ENCODE results near the gene DIS3L2.
"Not testable (repeated sequence)": the region's sequence is repeated elsewhere in the genome, so short reads cannot be mapped to it uniquely, and the experiment has no call there.

DIS3L2 gene

DNA sequence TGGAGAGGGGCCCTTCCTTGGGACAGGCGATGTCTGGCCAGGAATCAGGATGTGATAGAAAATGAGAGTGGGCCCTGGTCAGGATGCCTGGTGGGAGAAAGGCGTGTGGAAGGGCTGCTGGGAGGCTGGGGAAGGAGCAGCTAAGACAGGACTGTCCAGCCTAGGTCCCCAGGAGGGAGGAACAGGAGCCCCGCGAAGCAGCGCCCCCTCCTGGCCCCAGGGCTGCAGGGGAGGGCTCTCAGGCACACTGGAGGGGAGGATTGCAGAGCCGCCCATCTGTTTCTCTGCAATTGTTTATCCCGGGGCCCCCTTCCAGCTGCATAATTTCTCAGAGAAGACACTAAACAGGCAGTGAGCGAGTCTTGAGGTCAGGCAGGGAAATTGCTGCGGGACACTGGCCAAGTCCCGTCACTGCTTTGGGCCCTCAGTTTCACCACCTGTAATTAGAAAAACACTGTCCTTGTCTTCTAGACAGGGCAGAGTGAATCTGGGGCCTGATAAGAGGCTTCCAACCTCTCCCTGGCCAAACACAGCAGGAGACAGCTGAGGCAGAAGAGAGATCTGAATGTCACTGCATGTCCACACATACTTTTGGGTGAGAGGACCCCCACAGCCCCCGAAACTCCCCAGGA, 31.4 kb upstream of the DIS3L2 start:
- no peak for DNase-seq

GRCh38 chr2:231930593-231931281, 30.8 kb upstream of the DIS3L2 start:
- DNase-seq: no peak

- no peak for DNase-seq
These were observed 30.0 kb upstream of the DIS3L2 start for GRCh38 chr2:231931481-231931915.

GRCh38 chr2:231932711-231932970, 28.9 kb upstream of the DIS3L2 start:
- DNase-seq: no peak

DNA sequence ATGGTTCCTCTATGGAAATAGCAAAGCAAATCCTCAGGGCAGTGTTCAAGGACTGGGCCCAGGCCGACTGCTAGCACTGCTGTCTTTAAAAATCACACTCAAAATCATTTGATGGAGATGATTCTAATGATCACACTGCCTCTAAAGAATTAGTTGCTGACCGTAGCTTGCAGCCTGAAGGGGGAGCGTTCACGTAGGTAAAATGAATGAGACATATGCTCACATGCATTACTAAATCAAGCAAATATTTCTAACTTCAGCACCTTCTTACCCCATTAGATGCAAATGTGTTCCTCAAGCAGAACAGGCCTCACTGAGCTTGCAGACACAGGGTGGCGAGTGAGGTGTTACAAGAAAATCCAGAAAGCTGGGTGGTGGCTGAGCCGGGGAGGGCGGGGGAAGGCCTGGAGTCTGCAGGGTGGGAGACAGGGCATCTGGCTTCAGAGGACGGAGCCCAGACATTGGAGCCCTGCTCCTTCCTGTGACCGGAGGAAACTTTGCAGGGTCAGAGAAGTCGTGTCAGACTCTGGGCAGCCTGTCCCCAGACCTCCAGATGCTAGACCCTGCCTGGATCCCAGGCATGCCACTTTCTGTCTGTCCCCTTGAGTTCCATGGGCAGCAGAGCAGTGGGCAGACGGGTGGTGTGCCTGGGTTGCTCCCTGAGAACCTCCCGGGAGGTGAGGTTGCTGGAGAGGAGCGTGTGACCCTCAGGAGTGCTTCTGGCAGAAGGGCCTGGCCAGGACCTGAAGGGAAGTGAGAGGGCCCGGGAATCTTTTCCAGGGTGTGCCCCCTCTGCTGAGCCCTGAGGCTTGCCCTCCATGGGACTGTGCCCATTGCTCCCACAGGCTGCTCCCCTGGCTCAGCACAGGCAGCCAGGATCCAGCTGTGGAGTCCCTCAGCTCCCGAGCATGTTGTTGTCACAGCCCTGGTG, 28.3 kb upstream of the DIS3L2 start:
- no peak for DNase-seq

DNA sequence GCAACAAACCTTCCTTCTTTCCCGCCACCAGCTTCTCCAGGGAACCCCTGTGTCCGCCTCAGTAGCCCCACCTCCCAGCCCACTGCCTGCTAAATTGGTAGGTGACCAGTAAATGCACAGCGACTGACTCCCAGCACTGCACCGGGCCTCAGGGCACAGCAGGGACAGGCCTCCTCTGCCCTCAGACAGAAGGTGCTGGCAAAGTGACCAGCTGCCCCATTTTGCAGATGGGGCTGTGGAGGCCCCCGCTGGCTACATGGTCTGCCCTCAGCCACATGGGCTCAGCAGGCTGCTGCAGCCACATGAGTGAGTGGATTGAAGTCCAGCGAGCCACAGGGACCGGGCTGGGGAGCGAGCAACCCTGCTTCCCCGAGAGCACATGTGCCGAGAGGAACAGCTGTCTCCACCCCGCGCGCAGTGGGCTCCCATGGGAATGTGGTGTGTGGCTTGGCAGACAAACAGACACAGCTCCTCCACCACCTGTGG, 27.6 kb upstream of the DIS3L2 start:
- DNase-seq: no peak

DNA sequence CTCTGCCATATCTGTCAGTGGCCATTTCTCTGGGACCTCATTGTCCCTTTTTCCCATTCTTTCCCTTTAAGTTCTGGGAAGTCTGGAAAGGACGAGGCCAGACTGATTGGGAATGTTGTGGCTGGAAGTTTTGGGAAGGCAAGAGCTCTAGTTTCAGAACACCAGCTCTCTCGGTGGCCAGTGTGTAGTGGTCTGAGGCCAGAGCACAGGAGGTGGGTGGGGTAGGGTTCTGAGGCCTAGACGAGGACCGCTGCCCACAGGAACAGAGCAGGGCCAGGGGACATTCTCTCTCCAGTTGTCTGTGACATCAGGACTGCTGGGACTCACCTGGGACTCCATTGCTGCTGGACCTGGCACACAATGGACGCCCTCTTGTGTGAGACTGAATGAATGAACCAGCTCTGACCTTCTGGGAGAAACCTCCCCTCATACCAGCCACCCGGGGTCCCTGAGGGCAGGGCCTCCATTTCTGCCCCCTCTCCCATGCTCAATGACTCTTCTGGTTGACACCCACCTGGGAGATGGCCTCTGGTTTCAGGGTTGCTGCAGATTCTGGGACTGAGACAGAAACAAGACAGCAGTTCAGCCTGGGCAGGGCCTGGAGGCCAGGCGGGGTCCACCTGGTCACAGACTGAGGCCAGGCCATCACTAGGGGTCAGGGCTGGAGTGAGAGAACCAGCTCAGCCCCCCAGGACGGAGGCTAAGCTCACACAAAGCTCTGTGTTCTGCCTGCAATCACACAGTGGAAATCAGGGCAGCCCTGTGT, 26.9 kb upstream of the DIS3L2 start:
- no peak for DNase-seq

GRCh38 chr2:231935207-231935524, 26.3 kb upstream of the DIS3L2 start:
- DNase-seq: no peak

DNA sequence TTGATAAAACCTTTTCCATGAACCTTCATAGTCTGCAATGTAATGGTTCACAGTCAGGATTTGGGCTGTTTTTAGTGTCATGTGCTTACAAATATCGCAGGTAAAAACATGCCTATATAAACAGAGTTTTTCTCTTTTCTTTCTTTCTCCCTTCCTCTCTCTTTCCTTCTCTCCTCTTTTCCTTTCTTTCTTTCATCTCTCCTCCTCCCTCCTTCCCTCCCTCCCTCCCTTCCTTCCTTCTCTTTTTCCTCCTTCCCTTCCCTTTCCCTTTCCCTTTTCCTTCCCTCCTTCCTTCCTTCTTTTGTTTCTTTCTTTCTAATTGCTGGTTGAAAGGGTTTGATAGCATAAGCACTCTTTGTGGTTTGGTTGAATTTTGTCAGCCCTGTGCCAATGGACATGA, 25.7 kb upstream of the DIS3L2 start:
- DNase-seq: no peak

GRCh38 chr2:231936491-231936890, 25.0 kb upstream of the DIS3L2 start:
- DNase-seq: no peak

DNA sequence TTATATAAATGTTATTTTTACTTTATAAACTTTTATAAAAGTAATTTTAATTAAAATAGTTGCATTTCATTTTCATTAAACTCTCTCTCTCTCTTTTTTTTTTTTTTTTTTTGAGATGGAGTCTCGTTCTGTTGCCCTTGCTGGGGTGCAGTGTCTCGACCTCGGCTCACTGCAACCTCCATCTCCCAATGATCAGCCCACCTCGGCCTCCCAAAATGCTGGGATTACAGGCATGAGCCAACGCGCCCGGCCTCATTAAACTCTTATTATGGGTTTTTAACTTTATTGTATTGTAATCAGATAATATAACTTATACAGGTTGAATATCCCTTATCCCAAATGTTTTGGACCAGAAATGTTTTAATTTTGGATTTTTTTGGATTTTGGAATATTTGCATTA, 24.5 kb upstream of the DIS3L2 start:
- DNase-seq: no peak

GRCh38 chr2:231939022-231939421, 22.5 kb upstream of the DIS3L2 start:
- DNase-seq: no peak

GRCh38 chr2:231940795-231941194, 20.7 kb upstream of the DIS3L2 start:
- no peak for DNase-seq

GRCh38 chr2:231941673-231942072, 19.8 kb upstream of the DIS3L2 start:
- DNase-seq: no peak

- no peak for DNase-seq
These were observed 19.3 kb upstream of the DIS3L2 start for GRCh38 chr2:231942180-231942579.

- DNase-seq: no peak
These were observed 15.2 kb upstream of the DIS3L2 start for GRCh38 chr2:231946241-231946814.

GRCh38 chr2:231947112-231947511, 14.4 kb upstream of the DIS3L2 start:
- not testable (repeated sequence) for DNase-seq

DNA sequence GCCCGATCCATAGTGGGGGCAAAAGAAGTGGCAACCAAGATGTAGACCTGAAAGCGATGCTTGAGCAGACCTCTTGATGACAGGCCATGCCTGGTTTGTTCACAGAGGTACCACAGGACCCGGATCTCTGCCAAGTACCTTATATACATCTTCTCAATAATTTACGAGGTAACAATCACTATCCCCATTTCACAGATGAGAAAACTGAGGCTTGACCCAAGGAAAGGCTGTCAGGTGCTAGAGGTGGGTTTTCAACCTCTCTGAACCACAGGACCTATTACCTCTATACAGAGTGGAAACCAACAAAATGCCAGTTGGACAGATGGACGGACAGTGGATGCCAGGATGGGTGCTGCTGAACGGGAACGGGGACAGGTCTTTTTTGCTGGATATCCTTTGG, 13.8 kb upstream of the DIS3L2 start:
- no peak for DNase-seq

GRCh38 chr2:231951452-231952035, 10.0 kb upstream of the DIS3L2 start:
- no peak for DNase-seq

GRCh38 chr2:231955758-231956472, 5.6 kb upstream of the DIS3L2 start:
- no peak for DNase-seq

DNA sequence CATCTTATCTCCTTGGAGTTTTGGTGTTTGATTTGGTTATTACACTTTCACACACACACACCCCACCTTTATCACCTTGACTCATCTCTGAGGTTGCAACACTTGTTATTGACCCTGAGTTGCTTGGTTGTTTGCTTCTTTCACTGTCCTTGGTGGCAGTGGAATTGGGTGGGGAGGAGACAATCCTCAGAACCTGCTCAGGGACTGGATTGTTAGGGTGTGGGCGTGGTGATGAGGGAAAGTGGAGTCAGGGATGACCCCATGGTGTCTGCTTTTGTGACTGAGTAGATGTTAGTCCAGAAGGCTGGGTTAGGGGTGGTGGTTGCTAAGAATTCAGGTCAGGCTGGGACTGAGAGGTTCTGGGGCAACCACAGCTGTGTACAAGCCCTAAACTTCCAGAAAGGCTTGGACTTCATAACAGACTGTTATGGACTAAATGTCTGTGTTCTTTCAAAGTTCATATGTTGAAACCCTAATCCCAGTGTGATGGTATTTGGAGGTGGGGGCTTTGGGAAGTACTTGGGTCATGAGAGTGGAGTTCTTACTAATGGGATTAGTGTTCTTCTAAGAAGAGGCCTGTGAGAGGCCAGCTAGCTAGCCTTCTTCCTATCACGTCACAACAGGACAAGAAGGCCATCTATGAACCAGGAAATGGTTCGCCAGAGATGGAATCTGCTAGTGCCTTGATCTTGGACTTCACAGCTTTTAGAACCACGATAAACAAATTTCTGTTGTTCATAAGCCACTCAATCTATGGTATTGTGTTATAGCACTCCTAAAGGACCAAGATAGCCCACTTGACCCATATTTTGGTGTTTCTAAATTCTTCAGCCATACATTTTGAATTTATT, 3.4 kb upstream of the DIS3L2 start:
- DNase-seq: no peak

Measured in NCI-H774 (cell line).